Hepatocyte (in vitro differentiated cells): ENCODE measurements around the gene FARP1. TPM values are rescaled to one million over a fixed set of nuclear protein-coding genes. Genes with fewer than 3 reads are reported as not detected.

ENCODE experiments used
- DNase-seq: peaks from one replicate; pipeline ENCODE4 v3.0.0-alpha.2; 2016; ENCODE audit warnings: low spot score
- H2AFZ ChIP-seq: fragments of 200-600 bp; sonication (generic); 2 replicates; pipeline ENCODE4 v1.6.0; 2016; ENCODE audit warnings: antibody characterized with exemption, mild to moderate bottlenecking
- H3K27ac ChIP-seq: fragments of 200-600 bp; sonication (generic); 2 replicates; pipeline ENCODE4 v1.5.1; 2016; ENCODE audit warnings: mild to moderate bottlenecking
- H3K27me3 ChIP-seq: fragments of 200-600 bp; sonication (generic); 2 replicates; pipeline ENCODE4 v1.6.1; 2016
- H3K36me3 ChIP-seq: fragments of 200-600 bp; sonication (generic); replicated peaks from 2 replicates; pipeline ENCODE4 v1.5.1; 2016; ENCODE audit warnings: low read depth; ENCODE audit not compliant: insufficient read depth
- H3K4me1 ChIP-seq: fragments of 200-600 bp; sonication (generic); 2 replicates; pipeline ENCODE4 v1.5.1; 2016; ENCODE audit warnings: mild to moderate bottlenecking, moderate library complexity; ENCODE audit not compliant: insufficient read depth
- H3K4me2 ChIP-seq: fragments of 200-600 bp; sonication (generic); 2 replicates; pipeline ENCODE4 v1.6.0; 2016
- H3K4me3 ChIP-seq: fragments of 200-600 bp; sonication (generic); 2 replicates; pipeline ENCODE4 v1.5.1; 2016; ENCODE audit warnings: mild to moderate bottlenecking
- H3K79me2 ChIP-seq: fragments of 200-600 bp; sonication (generic); 2 replicates; pipeline ENCODE4 v1.6.0; 2017; ENCODE audit warnings: mild to moderate bottlenecking
- H3K9me2 ChIP-seq: fragments of 200-600 bp; sonication (generic); replicated peaks from 2 replicates; pipeline ENCODE4 v1.6.0; 2017; ENCODE audit warnings: mild to moderate bottlenecking; ENCODE audit not compliant: insufficient read depth
- H3K9me3 ChIP-seq: fragments of 200-600 bp; sonication (generic); 2 replicates; pipeline ENCODE4 v1.5.1; 2016; ENCODE audit warnings: low read depth, mild to moderate bottlenecking
- H4K20me1 ChIP-seq: fragments of 200-600 bp; sonication (generic); 2 replicates; pipeline ENCODE4 v1.6.0; 2016; ENCODE audit warnings: mild to moderate bottlenecking; ENCODE audit not compliant: insufficient read depth, poor library complexity, severe bottlenecking
- CTCF ChIP-seq: fragments of 200-600 bp; sonication (generic); IDR thresholded peaks from 2 replicates; pipeline ENCODE4 v1.5.1; 2016; ENCODE audit warnings: antibody characterized with exemption, mild to moderate bottlenecking; ENCODE audit not compliant: poor library complexity
- EZH2 ChIP-seq: fragments of 200-600 bp; sonication (generic); IDR thresholded peaks from 2 replicates; pipeline ENCODE4 v1.6.1; 2016; ENCODE audit warnings: antibody characterized with exemption, mild to moderate bottlenecking, borderline replicate concordance
- EZH2phosphoT487 ChIP-seq: fragments of 200-600 bp; sonication (generic); IDR thresholded peaks from one replicate; pipeline ENCODE4 v1.6.1; 2018; ENCODE audit warnings: antibody characterized with exemption, mild to moderate bottlenecking, low read depth, moderate library complexity; ENCODE audit not compliant: unreplicated experiment, severe bottlenecking
- WGBS: methylation state at CpG from one replicate; pipeline ENCODE4 v1.1.6; 2016; ENCODE audit warnings: low lambda C conversion rate; ENCODE audit errors: missing lambda C conversion rate; 5-methylcytosine and 5-hydroxymethylcytosine counted together
- polyA plus RNA-seq: library from polyadenylated mRNA; unstranded; fragments of >200 nt; fragmentation: Nextera tagmentation; extraction: Ambion mirVana; gene quantifications from 2 replicates; pipeline ENCODE4 v1.2.1, GENCODE V29; 2016
- total RNA-seq: library from RNA; depleted of rRNA; stranded (reverse); fragments of >200 nt; gene quantifications from 2 replicates; pipeline ENCODE4 v1.2.3, GENCODE V29; 2014

FARP1 gene
- total and polyA plus RNA-seq, 2 experiments from 2014 or later = 35.5 to 68.7 TPM

GRCh38 chr13:98108341-98108740, 34.6 kb upstream of the FARP1 start:
- Histone ChIP-seq H3K4me3 (no peak overlapping the region), H3K79me2 (no peaks in the 10 kb centered on the region), H2AFZ (no peak overlapping the region), H4K20me1 (no peaks in the 10 kb centered on the region), H3K36me3 (no peaks in the 10 kb centered on the region), H3K9me2 (no peaks in the 10 kb centered on the region), H3K4me2 (no peak overlapping the region), H3K9me3 (no peaks in the 10 kb centered on the region), H3K4me1 (no peaks in the 10 kb centered on the region), H3K27me3 (no peaks in the 10 kb centered on the region), H3K27ac (no peak overlapping the region)
- no peak for DNase-seq
- WGBS = 85% methylated on average over 3 of the region's 3 CpGs
- TF ChIP-seq EZH2 = no peak
- TF ChIP-seq CTCF = no peak
- TF ChIP-seq EZH2phosphoT487 = no peak

- no peak for DNase-seq
- Histone ChIP-seq H3K79me2 (no peaks in the 10 kb centered on the region), H3K4me2 (no peak overlapping the region), H3K27me3 (no peaks in the 10 kb centered on the region), H3K27ac (no peak overlapping the region), H3K4me3 (no peak overlapping the region), H3K4me1 (no peaks in the 10 kb centered on the region), H3K9me2 (no peaks in the 10 kb centered on the region), H3K36me3 (no peaks in the 10 kb centered on the region), H2AFZ (no peak overlapping the region), H4K20me1 (no peaks in the 10 kb centered on the region), H3K9me3 (no peaks in the 10 kb centered on the region)
- TF ChIP-seq CTCF = no peak
- no peak for TF ChIP-seq EZH2
- TF ChIP-seq EZH2phosphoT487 = no peak
- WGBS = 87% methylated on average over 7 of the region's 7 CpGs
Measured at GRCh38 chr13:98109226-98109853, 33.6 kb upstream of the FARP1 start.

- no peak for DNase-seq
- Histone ChIP-seq H2AFZ (no peak overlapping the region), H3K79me2 (no peaks in the 10 kb centered on the region), H3K9me3 (no peaks in the 10 kb centered on the region), H3K4me1 (no peaks in the 10 kb centered on the region), H3K9me2 (no peaks in the 10 kb centered on the region), H3K27ac (no peak overlapping the region), H3K4me3 (no peak overlapping the region), H3K27me3 (no peaks in the 10 kb centered on the region), H3K4me2 (no peak overlapping the region), H4K20me1 (no peaks in the 10 kb centered on the region), H3K36me3 (no peaks in the 10 kb centered on the region)
- no peak for TF ChIP-seq EZH2phosphoT487
- no peak for TF ChIP-seq EZH2
- TF ChIP-seq CTCF = no peak
- 84% methylated on average over 5 of the region's 5 CpGs for WGBS
Measured at GRCh38 chr13:98110749-98111148, 32.1 kb upstream of the FARP1 start.
